K562 (cell line): ENCODE results near the gene P2RY6. TPM values are rescaled to one million over a fixed set of nuclear protein-coding genes. Genes with fewer than 3 reads are reported as not detected.

Source experiments
- ADNP ChIP-seq: fragments of 200-800 bp; sonication (Bioruptor generic); IDR thresholded peaks from 2 replicates; pipeline ENCODE4 v1.6.1; 2016; ENCODE audit warnings: missing genetic modification characterization, missing compliant biosample characterization
- ESRRB ChIP-seq: fragments of 250-450 bp; sonication (Bioruptor Pico); IDR thresholded peaks from 2 replicates; pipeline ENCODE4 v1.5.0; 2020; ENCODE audit warnings: mild to moderate bottlenecking, moderate library complexity, borderline replicate concordance
- HDAC3 ChIP-seq: fragments of 450-650 bp; IDR thresholded peaks from 2 replicates; pipeline ENCODE4 v1.6.1; 2018; ENCODE audit warnings: borderline replicate concordance, mild to moderate bottlenecking, moderate library complexity; ENCODE audit not compliant: partially characterized antibody
- KLF10 ChIP-seq: fragments of 250-450 bp; sonication (Bioruptor Pico); IDR thresholded peaks from 2 replicates; pipeline ENCODE4 v1.6.1; 2021; ENCODE audit warnings: matching md5 sums
- MCM5 ChIP-seq: fragments of 450-650 bp; IDR thresholded peaks from 2 replicates; pipeline ENCODE4 v1.6.1; 2016; ENCODE audit warnings: low read depth
- POLR2AphosphoS2 ChIP-seq: IDR thresholded peaks from 2 replicates; pipeline ENCODE4 v1.6.1; 2012; ENCODE audit warnings: low read length, improper control_type of control experiment
- PRMT5 ChIP-seq: sonication (generic); formaldehyde crosslinking; IDR thresholded peaks from 2 replicates; pipeline ENCODE4 v1.5.0; 2020; ENCODE audit warnings: missing genetic modification reagents
- ZNF146 ChIP-seq: IDR thresholded peaks from one replicate; pipeline ENCODE4 v1.6.1; 2018; ENCODE audit warnings: missing compliant biosample characterization; ENCODE audit not compliant: unreplicated experiment
- polyA plus RNA-seq, 8 experiments: library from polyadenylated mRNA; depleted of rRNA in 4 of 8; stranded (reverse) in 5 of 8; unstranded in 3 of 8; fragments of >200 nt; fragmentation: Nextera tagmentation in 2 of 8; fragmentation: Illumina TruSeq in 1 of 8; extraction: Ambion mirVana in 2 of 8; extraction: Trizol in 1 of 8; gene quantifications; 2 replicates each; pipeline versions ENCODE4 v1.2.1 to v1.2.3, GENCODE V29; 2011 to 2014; ENCODE audit warnings: inconsistent platforms in 1 of 8, missing spikeins in 1 of 8
- total RNA-seq, 7 experiments: library from RNA; depleted of rRNA in 6 of 7; stranded (reverse); fragments of >200 nt in 6 of 7; fragmentation: Illumina TruSeq in 2 of 7; extraction: Trizol in 2 of 7; gene quantifications; 2 replicates each; pipeline versions ENCODE4 v1.2.1 to v1.2.3, GENCODE V29; 2011 to 2021; ENCODE audit warnings: low replicate concordance in 1 of 7
- TF ChIP-seq, protein P1 (sequence below): sonication (generic); formaldehyde crosslinking; IDR thresholded peaks from 2 replicates; pipeline ENCODE4 v1.4.0; 2020; ENCODE audit warnings: mild to moderate bottlenecking, missing genetic modification reagents
- TF ChIP-seq, protein P2 (sequence below): fragments of 250-450 bp; sonication (Bioruptor Pico); IDR thresholded peaks from 2 replicates; pipeline ENCODE4 v1.8.0; 2021; ENCODE audit warnings: mild to moderate bottlenecking, moderate library complexity

The P2RY6 gene
- total and polyA plus RNA-seq, 9 of the 15 experiments (the other 6 are each of a cell fraction or from before 2014, with no cell fraction given), result not detected

DNA sequence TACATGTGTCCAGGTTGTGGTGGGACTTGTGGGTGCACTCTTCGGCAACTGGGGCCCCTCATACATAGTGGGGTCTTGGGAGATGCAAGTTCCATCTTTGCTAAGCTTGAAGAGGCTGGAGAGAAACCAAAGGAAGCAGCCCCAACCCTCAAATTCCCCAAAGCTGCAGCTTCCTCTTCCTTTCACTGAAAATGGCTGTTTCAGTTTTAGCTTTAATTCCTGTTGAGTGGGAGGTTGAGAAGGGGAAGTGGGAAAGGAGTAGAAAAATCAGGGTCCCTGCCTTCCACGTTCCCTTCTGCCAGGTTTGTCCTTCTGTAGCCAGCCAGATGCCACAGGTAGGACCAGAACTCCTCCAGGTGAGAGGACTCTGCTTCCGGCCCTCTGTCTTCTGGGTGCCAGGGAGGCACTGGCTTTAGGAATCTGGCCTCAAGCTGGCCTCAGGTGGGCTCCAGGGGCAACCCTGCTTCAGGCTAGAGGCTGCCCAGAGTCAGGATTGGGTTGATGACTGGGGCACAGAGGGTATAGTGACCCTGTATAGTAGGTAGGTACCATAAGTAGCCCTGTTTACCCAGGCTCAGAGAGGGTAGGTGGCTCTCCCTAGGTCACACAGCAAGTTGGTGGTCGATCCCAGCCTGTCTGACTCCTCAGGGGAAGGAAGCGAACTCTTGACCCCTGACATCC, 16.2 kb downstream of the P2RY6 start (continued):
- TF ChIP-seq HDAC3 (no peak), MCM5 (no peak), ZNF146 (CRISPR knock-in tag) (no peak), ESRRB (CRISPR knock-in tag) (no peak), PRMT5 (no peak), ADNP (tag) (peak; percentile 46; the same call in 1 of the 2 replicates), POLR2AphosphoS2 (no peak), KLF10 (no peak)
- TF ChIP-seq, protein P1, sequence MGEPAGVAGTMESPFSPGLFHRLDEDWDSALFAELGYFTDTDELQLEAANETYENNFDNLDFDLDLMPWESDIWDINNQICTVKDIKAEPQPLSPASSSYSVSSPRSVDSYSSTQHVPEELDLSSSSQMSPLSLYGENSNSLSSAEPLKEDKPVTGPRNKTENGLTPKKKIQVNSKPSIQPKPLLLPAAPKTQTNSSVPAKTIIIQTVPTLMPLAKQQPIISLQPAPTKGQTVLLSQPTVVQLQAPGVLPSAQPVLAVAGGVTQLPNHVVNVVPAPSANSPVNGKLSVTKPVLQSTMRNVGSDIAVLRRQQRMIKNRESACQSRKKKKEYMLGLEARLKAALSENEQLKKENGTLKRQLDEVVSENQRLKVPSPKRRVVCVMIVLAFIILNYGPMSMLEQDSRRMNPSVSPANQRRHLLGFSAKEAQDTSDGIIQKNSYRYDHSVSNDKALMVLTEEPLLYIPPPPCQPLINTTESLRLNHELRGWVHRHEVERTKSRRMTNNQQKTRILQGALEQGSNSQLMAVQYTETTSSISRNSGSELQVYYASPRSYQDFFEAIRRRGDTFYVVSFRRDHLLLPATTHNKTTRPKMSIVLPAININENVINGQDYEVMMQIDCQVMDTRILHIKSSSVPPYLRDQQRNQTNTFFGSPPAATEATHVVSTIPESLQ (CRISPR knock-in tag), result no peak
- TF ChIP-seq, protein P2, sequence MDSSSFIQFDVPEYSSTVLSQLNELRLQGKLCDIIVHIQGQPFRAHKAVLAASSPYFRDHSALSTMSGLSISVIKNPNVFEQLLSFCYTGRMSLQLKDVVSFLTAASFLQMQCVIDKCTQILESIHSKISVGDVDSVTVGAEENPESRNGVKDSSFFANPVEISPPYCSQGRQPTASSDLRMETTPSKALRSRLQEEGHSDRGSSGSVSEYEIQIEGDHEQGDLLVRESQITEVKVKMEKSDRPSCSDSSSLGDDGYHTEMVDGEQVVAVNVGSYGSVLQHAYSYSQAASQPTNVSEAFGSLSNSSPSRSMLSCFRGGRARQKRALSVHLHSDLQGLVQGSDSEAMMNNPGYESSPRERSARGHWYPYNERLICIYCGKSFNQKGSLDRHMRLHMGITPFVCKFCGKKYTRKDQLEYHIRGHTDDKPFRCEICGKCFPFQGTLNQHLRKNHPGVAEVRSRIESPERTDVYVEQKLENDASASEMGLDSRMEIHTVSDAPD (CRISPR knock-in tag), result no peak
